ENCODE data around the gene WAS. TPM values are rescaled to one million over a fixed set of nuclear protein-coding genes. Genes with fewer than 3 reads are reported as not detected.

Gene WAS
- total and polyA plus RNA-seq, 2 of the 8 experiments (the other 6 are each of a cell fraction or from before 2014, with no cell fraction given): 0.63 to 0.65 TPM

- Histone ChIP-seq H2BK12ac (ENCODE audit: low read depth, low read length) (no peak overlapping the region), H3K9ac (replicated peaks in 1 of 4; ENCODE audit: extremely low read depth in 1 of 4, low read depth in 3 of 4, low read length in 3 of 4) (no peak overlapping the region), H3K23me2 (ENCODE audit: low read depth, low read length) (no peaks in the 10 kb centered on the region), H4K5ac (ENCODE audit: insufficient read length, low read depth, low read length) (no peak overlapping the region), H3K4ac (replicated peaks; ENCODE audit: insufficient read length, low read depth, low read length) (no peak overlapping the region), H3K36me3 (ENCODE audit: control insufficient read depth in 2 of 4, insufficient read depth in 4 of 4, low read length in 3 of 4) (no peaks in the 10 kb centered on the region), H3K27ac (ENCODE audit: low read depth, low read length) (no peak overlapping the region), H3K56ac (replicated peaks; ENCODE audit: insufficient read length, low read depth, low read length) (no peak overlapping the region), H3K79me1 (ENCODE audit: low read depth, low read length) (no peaks in the 10 kb centered on the region), H4K91ac (replicated peaks; ENCODE audit: insufficient read length, low read length) (no peak overlapping the region), H2BK20ac (ENCODE audit: low read length) (no peak overlapping the region), H2AFZ (ENCODE audit: low read length) (no peak overlapping the region), H3K18ac (ENCODE audit: extremely low read depth, low read length) (no peak overlapping the region), H3K14ac (ENCODE audit: insufficient read length) (no peak overlapping the region), H3K4me1 (replicated peaks in 1 of 4; ENCODE audit: control insufficient read depth in 3 of 4, insufficient read depth in 4 of 4, low read length in 3 of 4) (no peaks in the 10 kb centered on the region), H2BK15ac (ENCODE audit: low read length) (no peak overlapping the region), H3K79me2 (ENCODE audit: control insufficient read depth in 1 of 2, insufficient read depth in 2 of 2, low read length in 2 of 2) (no peaks in the 10 kb centered on the region), H3K27me3 (replicated peaks in 1 of 4; ENCODE audit: control insufficient read depth in 3 of 4, extremely low read depth in 1 of 4, insufficient read depth in 3 of 4, low read length in 3 of 4) (no peaks in the 10 kb centered on the region; a peak in 3 of 7 replicates), H2BK120ac (replicated peaks; ENCODE audit: low read depth, low read length) (no peak overlapping the region), H3K4me3 (ENCODE audit: extremely low read depth in 1 of 4, insufficient read depth in 2 of 4, low read depth in 3 of 4, low read length in 4 of 4) (no peak overlapping the region), H3K4me2 (ENCODE audit: insufficient read depth in 1 of 2, low read depth in 2 of 2, low read length in 2 of 2) (no peak overlapping the region), H3K23ac (ENCODE audit: insufficient read length) (no peak overlapping the region), H2AK5ac (ENCODE audit: low read depth, low read length) (no peak overlapping the region), H2BK5ac (ENCODE audit: low read depth, low read length) (no peak overlapping the region), H4K20me1 (replicated peaks in 1 of 2; ENCODE audit: control insufficient read depth in 1 of 2, insufficient read depth in 2 of 2, low read length in 2 of 2) (peaks cover 0 to 2% of the 10 kb centered on the region in 2 experiments), H3K9me3 (ENCODE audit: insufficient read depth in 2 of 2, low read depth in 1 of 2, low read length in 1 of 2) (no peaks in the 10 kb centered on the region), H4K8ac (ENCODE audit: extremely low read depth, insufficient read depth, low read length) (no peak overlapping the region)
- POLR2A ChIA-PET (ENCODE audit: partially characterized antibody): no interaction called here
- DNase-seq (ENCODE audit: low read depth in 1 of 2, low spot score in 2 of 2) (no peak), FAIRE-seq (no peak)
- CTCF ChIA-PET (ENCODE audit: partially characterized antibody): interaction anchor here (1.1 kb wide), 1 partner anchor 49 kb away, joined by 3 read pairs; no protein-coding TSS in a partner anchor
- no peak for TF ChIP-seq SP4 (IDR thresholded peaks at IDR 0.05; ENCODE audit: low read length)
- TF ChIP-seq POLR2A (IDR thresholded peaks at IDR 0.05; ENCODE audit: control extremely low read depth in 1 of 2, low read depth in 2 of 2, low read length in 2 of 2): no peak
- TF ChIP-seq SUZ12 (IDR thresholded peaks at IDR 0.05; ENCODE audit: low read length): no peak
- 94% methylated on average over 2 of the region's 2 CpGs; no CpG with 5 or more reads in 1 of the 2 experiments for WGBS, 2 experiments (ENCODE audit: extremely low coverage in 1 of 2, insufficient coverage in 1 of 2, insufficient read length in 1 of 2, insufficient replicate concordance in 2 of 2, low coverage in 1 of 2, low lambda C conversion rate in 2 of 2, missing lambda C conversion rate in 1 of 2)
Observed at GRCh38 chrX:48713847-48714246, 30.2 kb downstream of the WAS start.

Data from H1 (cell line).